HEK293 (cell line): ENCODE results near the gene SYT13.

Experiments used
- CTCF ChIP-seq: fragments of 450-650 bp; formaldehyde crosslinking; IDR thresholded peaks from 2 replicates; pipeline ENCODE4 v1.5.1; 2016; ENCODE audit warnings: missing biosample characterization, missing genetic modification characterization
- FEZF1 ChIP-seq: fragments of 450-650 bp; formaldehyde crosslinking; IDR thresholded peaks from 2 replicates; pipeline ENCODE4 v1.5.1; 2016; ENCODE audit warnings: missing biosample characterization, missing genetic modification characterization
- KLF16 ChIP-seq: fragments of 450-650 bp; formaldehyde crosslinking; IDR thresholded peaks from 2 replicates; pipeline ENCODE4 v1.5.1; 2017; ENCODE audit warnings: missing biosample characterization, missing genetic modification characterization
- PATZ1 ChIP-seq: fragments of 450-650 bp; formaldehyde crosslinking; IDR thresholded peaks from 2 replicates; pipeline ENCODE4 v1.5.1; 2016; ENCODE audit warnings: missing biosample characterization, missing genetic modification characterization
- ZEB2 ChIP-seq: fragments of 450-650 bp; formaldehyde crosslinking; IDR thresholded peaks from 2 replicates; pipeline ENCODE4 v1.5.1; 2016; ENCODE audit warnings: missing biosample characterization, missing genetic modification characterization
- ZNF155 ChIP-seq: fragments of 450-650 bp; formaldehyde crosslinking; IDR thresholded peaks from 2 replicates; pipeline ENCODE4 v1.5.1; 2016; ENCODE audit warnings: missing biosample characterization, missing genetic modification characterization
- ZNF175 ChIP-seq: fragments of 450-650 bp; formaldehyde crosslinking; IDR thresholded peaks from 2 replicates; pipeline ENCODE4 v1.5.1; 2016; ENCODE audit warnings: missing biosample characterization, missing genetic modification characterization
- ZNF274 ChIP-seq, 2 experiments: fragments of 200-500 bp in 1 of 2; fragments of 450-650 bp in 1 of 2; sonication (Bioruptor generic) in 1 of 2; formaldehyde crosslinking in 1 of 2; IDR thresholded peaks; 2 replicates each; pipeline versions ENCODE4 v1.5.1 to v1.6.1; 2014 to 2016; ENCODE audit warnings: borderline replicate concordance in 1 of 2, inconsistent platforms in 1 of 2, low read length in 1 of 2, missing biosample characterization in 1 of 2, missing genetic modification characterization in 1 of 2
- ZNF544 ChIP-seq: fragments of 450-650 bp; formaldehyde crosslinking; IDR thresholded peaks from 2 replicates; pipeline ENCODE4 v1.5.0; 2017; ENCODE audit warnings: missing biosample characterization, missing genetic modification characterization
- ZNF580 ChIP-seq: fragments of 450-650 bp; formaldehyde crosslinking; IDR thresholded peaks from 2 replicates; pipeline ENCODE4 v1.5.1; 2016; ENCODE audit warnings: missing biosample characterization, missing genetic modification characterization
- ZNF692 ChIP-seq: fragments of 450-650 bp; formaldehyde crosslinking; IDR thresholded peaks from 2 replicates; pipeline ENCODE4 v1.5.1; 2016; ENCODE audit warnings: missing biosample characterization, missing genetic modification characterization
- ZNF830 ChIP-seq: fragments of 450-650 bp; IDR thresholded peaks from 2 replicates; pipeline ENCODE4 v1.5.0; 2018; ENCODE audit warnings: missing biosample characterization, missing genetic modification characterization, low read depth, mild to moderate bottlenecking, moderate library complexity
- TF ChIP-seq, protein P1 (sequence below): fragments of 450-650 bp; formaldehyde crosslinking; IDR thresholded peaks from 2 replicates; pipeline ENCODE4 v1.5.1; 2016; ENCODE audit warnings: missing biosample characterization, missing genetic modification characterization

- TF ChIP-seq CTCF (tag by site-specific recombination): no peak
- TF ChIP-seq, protein P1, sequence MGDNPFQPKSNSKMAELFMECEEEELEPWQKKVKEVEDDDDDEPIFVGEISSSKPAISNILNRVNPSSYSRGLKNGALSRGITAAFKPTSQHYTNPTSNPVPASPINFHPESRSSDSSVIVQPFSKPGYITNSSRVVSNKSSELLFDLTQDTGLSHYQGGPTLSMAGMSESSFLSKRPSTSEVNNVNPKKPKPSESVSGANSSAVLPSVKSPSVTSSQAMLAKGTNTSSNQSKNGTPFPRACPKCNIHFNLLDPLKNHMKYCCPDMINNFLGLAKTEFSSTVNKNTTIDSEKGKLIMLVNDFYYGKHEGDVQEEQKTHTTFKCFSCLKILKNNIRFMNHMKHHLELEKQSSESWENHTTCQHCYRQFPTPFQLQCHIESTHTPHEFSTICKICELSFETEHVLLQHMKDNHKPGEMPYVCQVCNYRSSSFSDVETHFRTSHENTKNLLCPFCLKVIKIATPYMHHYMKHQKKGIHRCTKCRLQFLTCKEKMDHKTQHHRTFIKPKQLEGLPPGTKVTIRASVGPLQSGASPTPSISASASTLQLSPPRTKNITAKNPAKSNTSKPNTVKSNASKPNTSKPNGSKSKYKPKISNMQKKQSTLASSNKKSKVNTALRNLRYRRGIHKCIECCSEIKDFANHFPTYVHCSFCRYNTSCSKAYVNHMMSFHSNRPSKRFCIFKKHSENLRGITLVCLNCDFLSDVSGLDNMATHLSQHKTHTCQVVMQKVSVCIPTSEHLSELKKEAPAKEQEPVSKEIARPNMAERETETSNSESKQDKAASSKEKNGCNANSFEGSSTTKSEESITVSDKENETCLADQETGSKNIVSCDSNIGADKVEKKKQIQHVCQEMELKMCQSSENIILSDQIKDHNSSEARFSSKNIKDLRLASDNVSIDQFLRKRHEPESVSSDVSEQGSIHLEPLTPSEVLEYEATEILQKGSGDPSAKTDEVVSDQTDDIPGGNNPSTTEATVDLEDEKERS (tag by site-specific recombination): no peak
- no peak for TF ChIP-seq ZNF544 (tag by site-specific recombination)
- no peak for TF ChIP-seq ZNF155 (tag by site-specific recombination)
- TF ChIP-seq ZEB2 (tag by site-specific recombination): no peak
- TF ChIP-seq PATZ1 (tag by site-specific recombination): no peak
- TF ChIP-seq ZNF692 (tag by site-specific recombination): no peak
- no peak for TF ChIP-seq KLF16 (tag by site-specific recombination)
- no peak for TF ChIP-seq FEZF1 (tag by site-specific recombination)
- no peak for TF ChIP-seq ZNF830
- TF ChIP-seq ZNF274 (IDR thresholded peaks at IDR 0.05; ENCODE audit: low read length): no peak
- no peak for TF ChIP-seq ZNF274 (tag by site-specific recombination; IDR thresholded peaks at IDR 0.05; ENCODE audit: borderline replicate concordance)
- no peak for TF ChIP-seq ZNF175 (tag by site-specific recombination)
- TF ChIP-seq ZNF580: no peak
These were observed 8.4 kb upstream of the SYT13 start for GRCh38 chr11:45294499-45294898.
